A673 (cell line): Measurements from ENCODE around the gene NOSTRIN. TPM values are rescaled to one million over a fixed set of nuclear protein-coding genes. Genes with fewer than 3 reads are reported as not detected.

Experiments used
- BruUV-seq: library from RNA; stranded (reverse); fragments of 400-500 nt; replicated peaks from 2 replicates; lab custom pipeline; 2021; lab: Mats Ljungman, UMichigan
- CTCF ChIA-PET: fragments of 300-600 bp; sonication (Branson Sonifier 250); formaldehyde crosslinking; loops from one replicate; lab custom pipeline; 2022; ENCODE audit warnings: antibody characterized with exemption; lab: Charles Lee
- POLR2A ChIA-PET: fragments of 300-600 bp; sonication (Branson Sonifier 250); formaldehyde crosslinking; loops from one replicate; lab custom pipeline; 2022; ENCODE audit warnings: antibody characterized with exemption; ENCODE audit not compliant: low non-redundant PET; lab: Charles Lee
- DNase-seq: peaks from one replicate; pipeline ENCODE4 v3.0.0-alpha.2; 2015; ENCODE audit warnings: low spot score
- H3K27ac ChIP-seq: fragments of 200-600 bp; sonication (generic); 2 replicates; pipeline ENCODE4 v1.5.1; 2016; ENCODE audit warnings: mixed run types, low read depth, mild to moderate bottlenecking, mixed read lengths, antibody characterized with exemption, low read length; ENCODE audit not compliant: poor library complexity, severe bottlenecking
- H3K27me3 ChIP-seq: fragments of 200-600 bp; sonication (generic); replicated peaks from 2 replicates; pipeline ENCODE4 v1.6.1; 2017; ENCODE audit warnings: mixed run types, low read depth, mild to moderate bottlenecking, mixed read lengths, antibody characterized with exemption, low read length; ENCODE audit not compliant: insufficient read depth, poor library complexity
- H3K36me3 ChIP-seq: fragments of 200-600 bp; sonication (generic); 2 replicates; pipeline ENCODE4 v1.6.1; 2016; ENCODE audit warnings: mixed run types, mild to moderate bottlenecking, mixed read lengths, antibody characterized with exemption, low read length; ENCODE audit not compliant: insufficient read depth, poor library complexity, severe bottlenecking
- H3K4me1 ChIP-seq: fragments of 200-600 bp; sonication (generic); 2 replicates; pipeline ENCODE4 v1.6.1; 2017; ENCODE audit warnings: mixed run types, mild to moderate bottlenecking, mixed read lengths, antibody characterized with exemption, low read length; ENCODE audit not compliant: insufficient read depth, poor library complexity, severe bottlenecking
- H3K4me3 ChIP-seq: fragments of 200-600 bp; sonication (generic); 2 replicates; pipeline ENCODE4 v1.5.1; 2016; ENCODE audit warnings: low read depth, mixed run types, mild to moderate bottlenecking, mixed read lengths, low read length; ENCODE audit not compliant: poor library complexity, severe bottlenecking
- H3K9me3 ChIP-seq: fragments of 200-600 bp; sonication (generic); 2 replicates; pipeline ENCODE4 v1.6.1; 2016; ENCODE audit warnings: mixed run types, low read depth, mild to moderate bottlenecking, mixed read lengths, antibody characterized with exemption, low read length; ENCODE audit not compliant: poor library complexity, severe bottlenecking
- EZH2 ChIP-seq: fragments of 200-600 bp; sonication (generic); IDR thresholded peaks from 2 replicates; pipeline ENCODE4 v1.6.1; 2017; ENCODE audit warnings: borderline replicate concordance, low read depth, mild to moderate bottlenecking, mixed read lengths, antibody characterized with exemption, low read length; ENCODE audit not compliant: poor library complexity, severe bottlenecking
- intact Hi-C: fragments of 100-400 bp; cut with micrococcal nuclease; formaldehyde crosslinking; loops from one replicate; pipeline ENCODE4 v1.10.0; 2022; ENCODE audit not compliant: unreplicated experiment
- total RNA-seq: library from RNA; stranded (reverse); gene quantifications from 2 replicates; pipeline ENCODE4 v1.2.3, GENCODE V29; 2021
- TF ChIP-seq, protein P1 (sequence below): fragments of 300-800, 200-600 bp; sonication (generic); conservative IDR thresholded peaks from 2 replicates; pipeline ENCODE4 v1.5.1; 2017; ENCODE audit warnings: low read depth, mild to moderate bottlenecking, antibody characterized with exemption, low read length, moderate library complexity, mixed read lengths

The NOSTRIN gene
- total RNA-seq, 1 experiment from 2014 or later: not detected

DNA sequence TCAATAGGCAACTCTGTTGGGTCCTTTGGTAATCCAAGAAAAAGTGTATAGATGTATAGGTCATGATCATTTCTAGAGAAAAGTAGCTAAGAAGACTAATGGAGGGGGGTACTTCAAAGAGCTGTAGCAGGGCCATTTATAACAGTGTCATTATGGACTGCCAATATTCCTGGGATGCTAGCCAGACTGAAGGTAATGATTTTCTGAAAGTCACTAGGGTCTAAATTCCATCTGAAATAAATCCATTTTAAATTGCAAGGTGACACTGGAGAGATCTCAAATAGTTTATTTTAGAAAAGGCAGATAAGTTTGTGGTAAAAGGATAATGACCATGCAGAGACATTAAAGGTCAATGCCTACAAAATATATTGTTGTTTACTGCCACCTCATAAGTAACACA, 92.3 kb downstream of the NOSTRIN start:
- DNase-seq: no peak
- H3K36me3 ChIP-seq: no peaks in the 10 kb centered on the region
- no peaks in the 10 kb centered on the region for H3K9me3 ChIP-seq
- no peaks in the 10 kb centered on the region for H3K27me3 ChIP-seq
- POLR2A ChIA-PET: no interaction called here
- H3K4me3 ChIP-seq: no peak overlapping the region
- no peaks in the 10 kb centered on the region for H3K4me1 ChIP-seq
- H3K27ac ChIP-seq: no peak overlapping the region
- BruUV-seq: no TSS peak
- TF ChIP-seq, protein P1, sequence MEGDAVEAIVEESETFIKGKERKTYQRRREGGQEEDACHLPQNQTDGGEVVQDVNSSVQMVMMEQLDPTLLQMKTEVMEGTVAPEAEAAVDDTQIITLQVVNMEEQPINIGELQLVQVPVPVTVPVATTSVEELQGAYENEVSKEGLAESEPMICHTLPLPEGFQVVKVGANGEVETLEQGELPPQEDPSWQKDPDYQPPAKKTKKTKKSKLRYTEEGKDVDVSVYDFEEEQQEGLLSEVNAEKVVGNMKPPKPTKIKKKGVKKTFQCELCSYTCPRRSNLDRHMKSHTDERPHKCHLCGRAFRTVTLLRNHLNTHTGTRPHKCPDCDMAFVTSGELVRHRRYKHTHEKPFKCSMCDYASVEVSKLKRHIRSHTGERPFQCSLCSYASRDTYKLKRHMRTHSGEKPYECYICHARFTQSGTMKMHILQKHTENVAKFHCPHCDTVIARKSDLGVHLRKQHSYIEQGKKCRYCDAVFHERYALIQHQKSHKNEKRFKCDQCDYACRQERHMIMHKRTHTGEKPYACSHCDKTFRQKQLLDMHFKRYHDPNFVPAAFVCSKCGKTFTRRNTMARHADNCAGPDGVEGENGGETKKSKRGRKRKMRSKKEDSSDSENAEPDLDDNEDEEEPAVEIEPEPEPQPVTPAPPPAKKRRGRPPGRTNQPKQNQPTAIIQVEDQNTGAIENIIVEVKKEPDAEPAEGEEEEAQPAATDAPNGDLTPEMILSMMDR: no peak
- no peak for TF ChIP-seq EZH2
- CTCF ChIA-PET: no interaction called here
- intact Hi-C loops: no loop called here

DNA sequence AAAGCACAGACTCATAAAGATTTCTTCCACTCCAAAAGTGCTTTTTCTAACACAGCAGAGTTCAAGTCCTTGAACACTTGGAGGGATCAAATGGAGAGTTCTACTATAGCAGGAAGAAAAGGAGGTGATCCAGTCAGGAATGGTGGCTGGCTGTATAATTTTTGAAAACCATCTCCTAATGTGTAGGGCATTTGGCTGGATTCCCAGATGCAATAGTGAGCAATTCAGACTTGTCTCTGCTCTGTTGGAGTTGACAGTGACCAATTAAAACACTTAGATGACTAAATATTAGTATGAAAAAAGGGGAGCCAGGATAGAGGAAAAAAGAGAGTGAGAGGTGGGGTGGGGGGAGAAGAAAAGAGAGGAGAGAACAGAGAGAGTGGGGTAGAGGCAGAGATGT, 93.3 kb downstream of the NOSTRIN start:
- Histone ChIP-seq H3K27me3 (no peaks in the 10 kb centered on the region), H3K4me1 (no peaks in the 10 kb centered on the region), H3K4me3 (no peak overlapping the region), H3K36me3 (no peaks in the 10 kb centered on the region), H3K27ac (no peak overlapping the region), H3K9me3 (no peaks in the 10 kb centered on the region)
- no TSS peak for BruUV-seq
- ChIA-PET CTCF (no interaction called here), POLR2A (no interaction called here)
- peak; percentile 41 for DNase-seq
- intact Hi-C loops: no loop called here
- TF ChIP-seq, protein P1: no peak
- TF ChIP-seq EZH2: no peak

DNA sequence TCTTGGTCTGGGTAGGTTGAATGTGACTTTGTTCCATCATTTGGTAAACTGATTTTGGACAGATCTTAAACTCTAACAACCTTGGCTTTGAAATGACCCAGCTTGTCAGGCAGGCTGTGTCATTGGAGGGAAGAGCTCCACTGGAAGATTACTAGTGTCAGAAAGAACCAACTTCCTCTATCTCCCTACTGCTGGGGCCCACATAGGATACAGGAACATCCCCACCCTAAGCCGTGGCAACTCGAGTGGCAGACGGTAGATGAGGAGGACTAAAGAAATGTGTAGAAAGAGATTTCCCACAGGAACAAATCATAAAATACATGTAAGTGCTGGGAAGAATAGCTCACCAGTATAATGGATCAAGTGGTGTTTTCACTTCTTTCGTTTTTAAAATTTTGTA, 94.3 kb downstream of the NOSTRIN start:
- Histone ChIP-seq H3K4me1 (no peaks in the 10 kb centered on the region), H3K27me3 (no peaks in the 10 kb centered on the region), H3K27ac (no peak overlapping the region), H3K36me3 (no peaks in the 10 kb centered on the region), H3K4me3 (no peak overlapping the region), H3K9me3 (no peaks in the 10 kb centered on the region)
- ChIA-PET POLR2A (no interaction called here), CTCF (interaction anchor here (0.6 kb wide), 1 partner anchor 25 kb away, joined by 3 read pairs; no protein-coding TSS in a partner anchor)
- intact Hi-C loops: no loop called here
- BruUV-seq: no TSS peak
- no peak for TF ChIP-seq EZH2
- TF ChIP-seq, protein P1: no peak
- DNase-seq: no peak
